ENCODE measurements around the gene ARHGEF26.

- no peak for TF ChIP-seq RARB (CRISPR knock-in tag; IDR thresholded peaks at IDR 0.05)
- TF ChIP-seq ZC3H10 (CRISPR knock-in tag; IDR thresholded peaks at IDR 0.05) = no peak
- no peak for TF ChIP-seq ZFP3 (CRISPR knock-in tag; IDR thresholded peaks at IDR 0.05)
- TF ChIP-seq GLIS3 (CRISPR knock-in tag; IDR thresholded peaks at IDR 0.05) = no peak
- TF ChIP-seq, protein P1, sequence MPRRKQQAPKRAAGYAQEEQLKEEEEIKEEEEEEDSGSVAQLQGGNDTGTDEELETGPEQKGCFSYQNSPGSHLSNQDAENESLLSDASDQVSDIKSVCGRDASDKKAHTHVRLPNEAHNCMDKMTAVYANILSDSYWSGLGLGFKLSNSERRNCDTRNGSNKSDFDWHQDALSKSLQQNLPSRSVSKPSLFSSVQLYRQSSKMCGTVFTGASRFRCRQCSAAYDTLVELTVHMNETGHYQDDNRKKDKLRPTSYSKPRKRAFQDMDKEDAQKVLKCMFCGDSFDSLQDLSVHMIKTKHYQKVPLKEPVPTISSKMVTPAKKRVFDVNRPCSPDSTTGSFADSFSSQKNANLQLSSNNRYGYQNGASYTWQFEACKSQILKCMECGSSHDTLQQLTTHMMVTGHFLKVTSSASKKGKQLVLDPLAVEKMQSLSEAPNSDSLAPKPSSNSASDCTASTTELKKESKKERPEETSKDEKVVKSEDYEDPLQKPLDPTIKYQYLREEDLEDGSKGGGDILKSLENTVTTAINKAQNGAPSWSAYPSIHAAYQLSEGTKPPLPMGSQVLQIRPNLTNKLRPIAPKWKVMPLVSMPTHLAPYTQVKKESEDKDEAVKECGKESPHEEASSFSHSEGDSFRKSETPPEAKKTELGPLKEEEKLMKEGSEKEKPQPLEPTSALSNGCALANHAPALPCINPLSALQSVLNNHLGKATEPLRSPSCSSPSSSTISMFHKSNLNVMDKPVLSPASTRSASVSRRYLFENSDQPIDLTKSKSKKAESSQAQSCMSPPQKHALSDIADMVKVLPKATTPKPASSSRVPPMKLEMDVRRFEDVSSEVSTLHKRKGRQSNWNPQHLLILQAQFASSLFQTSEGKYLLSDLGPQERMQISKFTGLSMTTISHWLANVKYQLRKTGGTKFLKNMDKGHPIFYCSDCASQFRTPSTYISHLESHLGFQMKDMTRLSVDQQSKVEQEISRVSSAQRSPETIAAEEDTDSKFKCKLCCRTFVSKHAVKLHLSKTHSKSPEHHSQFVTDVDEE (CRISPR knock-in tag; IDR thresholded peaks at IDR 0.05) = no peak
- TF ChIP-seq ESRRG (CRISPR knock-in tag; IDR thresholded peaks at IDR 0.05) = no peak
- TF ChIP-seq PATZ1 (CRISPR knock-in tag; IDR thresholded peaks at IDR 0.05; ENCODE audit: borderline replicate concordance) = no peak
- no peak for TF ChIP-seq SNAI2 (CRISPR knock-in tag; IDR thresholded peaks at IDR 0.05)
- no peak for TF ChIP-seq ZFP30 (CRISPR knock-in tag; IDR thresholded peaks at IDR 0.05)
- TF ChIP-seq CSDC2 (CRISPR knock-in tag; IDR thresholded peaks at IDR 0.05) = no peak
Observed at GRCh38 chr3:154152741-154153140, 31.6 kb downstream of the ARHGEF26 start.
